LHCN-M2 (cell line): Measurements from ENCODE around the gene CTAGE9. TPM values are rescaled to one million over a fixed set of nuclear protein-coding genes. Genes with fewer than 3 reads are reported as not detected.
"Not testable (repeated sequence)": the region's sequence is repeated elsewhere in the genome, so short reads cannot be mapped to it uniquely, and the experiment has no call there.

ENCODE experiments used
- DNase-seq: peaks from one replicate; pipeline ENCODE4 v3.0.0-alpha.2; 2012; ENCODE audit warnings: low read depth
- total RNA-seq: library from RNA; depleted of rRNA; stranded (reverse); fragments of >200 nt; gene quantifications from 2 replicates; pipeline ENCODE4 v1.2.3, GENCODE V29; 2014

Gene CTAGE9
- total RNA-seq, 1 experiment from 2014 or later = not detected

DNA sequence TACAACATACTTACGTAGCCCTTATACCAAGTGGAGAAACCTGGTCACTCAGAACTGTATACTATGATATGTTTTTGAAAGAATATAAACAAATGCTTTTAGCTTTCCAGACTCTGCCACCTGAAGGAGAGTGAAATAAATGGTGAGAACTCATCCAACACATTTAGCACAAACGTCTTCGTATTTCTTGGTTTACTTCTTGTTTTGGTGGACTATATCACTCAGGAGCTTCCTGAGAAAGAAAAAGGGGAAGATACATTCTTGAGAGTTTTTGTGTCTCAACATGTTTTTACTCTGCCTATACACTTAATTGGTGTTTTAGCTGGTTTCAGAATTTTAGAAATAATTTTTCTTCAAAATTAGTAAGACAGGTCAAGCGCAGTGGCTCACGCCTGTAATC, 19.4 kb upstream of the CTAGE9 start:
- no peak for DNase-seq

DNA sequence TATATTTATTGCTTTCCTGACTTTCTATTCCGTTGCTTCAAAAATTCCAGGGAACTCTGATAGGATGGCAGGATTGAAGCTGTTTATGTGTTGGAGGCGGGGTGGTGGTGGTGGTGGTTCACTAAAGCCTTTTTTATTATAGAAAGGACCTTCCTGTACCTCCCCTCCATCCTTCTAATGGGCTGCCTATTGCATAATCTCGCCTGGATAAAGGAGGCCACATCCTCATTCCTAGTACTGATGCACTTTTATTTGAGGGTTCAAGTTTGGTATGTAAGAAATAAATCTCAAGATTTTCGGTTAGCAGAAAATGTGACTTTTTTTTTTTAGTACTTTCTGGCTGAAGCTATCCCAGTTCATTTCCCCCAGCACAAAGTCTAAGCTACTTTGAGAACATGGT, 18.7 kb upstream of the CTAGE9 start:
- DNase-seq = no peak

DNA sequence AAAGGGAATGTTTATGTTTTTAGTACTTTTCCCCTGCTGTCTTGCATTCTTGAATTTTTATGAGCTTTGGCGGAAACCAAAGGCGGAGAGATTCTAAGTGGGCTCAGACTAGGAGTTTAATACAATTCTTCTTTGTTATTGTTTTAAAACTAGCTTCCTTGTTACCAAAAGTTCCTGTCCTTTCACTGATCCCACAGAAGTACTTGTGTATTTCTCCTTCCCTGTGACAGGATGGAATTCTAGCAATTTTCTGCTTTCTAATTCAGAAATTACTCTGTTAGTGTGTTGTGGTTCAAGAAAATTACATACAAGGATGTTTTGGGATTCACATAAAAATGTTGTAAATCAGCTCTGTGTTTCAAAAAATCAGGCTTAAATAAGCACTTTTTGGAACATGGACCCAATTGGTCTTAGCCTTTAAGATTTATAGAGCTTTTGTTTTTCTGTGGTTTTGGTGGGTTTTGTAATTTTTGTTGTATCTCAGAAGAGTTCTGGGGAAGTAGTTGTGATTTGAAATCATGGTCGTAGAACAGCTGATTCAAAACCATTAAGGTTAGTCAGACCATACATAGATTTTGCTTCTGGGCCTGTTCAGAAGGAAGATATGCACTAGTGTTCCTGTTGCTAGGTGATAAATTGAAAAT, 17.6 kb upstream of the CTAGE9 start:
- peak; percentile 78 for DNase-seq

DNA sequence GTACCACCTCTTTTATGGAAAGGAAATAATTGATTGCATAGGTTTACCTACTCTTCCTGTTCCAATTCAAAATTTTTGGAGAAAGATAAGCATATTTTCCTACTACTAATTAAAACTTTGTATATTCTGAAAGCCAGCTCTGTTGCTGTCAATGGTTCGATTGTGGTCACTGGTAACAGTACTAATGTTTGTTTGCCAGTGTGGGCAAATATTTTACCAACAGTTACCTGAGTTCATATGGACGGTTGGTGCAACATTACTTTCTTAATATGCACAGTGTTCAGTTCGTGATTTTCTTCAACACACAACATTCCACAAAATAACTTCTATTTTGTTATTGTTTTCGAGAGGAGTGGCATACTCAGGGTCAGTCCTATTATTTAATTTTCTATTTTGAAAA, 17.1 kb upstream of the CTAGE9 start:
- no peak for DNase-seq

DNA sequence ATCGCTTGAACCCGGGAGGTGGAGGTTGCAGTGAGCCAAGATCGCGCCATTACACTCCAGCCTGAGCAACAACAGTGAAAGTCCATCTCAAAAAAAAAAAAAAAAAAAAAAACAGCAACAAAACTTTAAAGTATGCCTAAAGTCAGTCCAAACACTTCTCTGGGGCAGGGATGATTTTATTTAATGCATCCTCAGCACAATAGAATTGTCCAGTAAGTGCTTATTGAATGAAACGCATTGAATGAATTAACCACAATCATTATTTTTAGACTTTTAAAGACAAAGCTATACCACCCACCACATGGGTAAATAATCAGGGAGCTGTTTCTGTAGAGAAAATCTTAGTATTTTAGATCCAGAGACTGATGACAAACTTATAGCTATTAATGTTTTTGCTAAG, 16.6 kb upstream of the CTAGE9 start:
- no peak for DNase-seq

DNA sequence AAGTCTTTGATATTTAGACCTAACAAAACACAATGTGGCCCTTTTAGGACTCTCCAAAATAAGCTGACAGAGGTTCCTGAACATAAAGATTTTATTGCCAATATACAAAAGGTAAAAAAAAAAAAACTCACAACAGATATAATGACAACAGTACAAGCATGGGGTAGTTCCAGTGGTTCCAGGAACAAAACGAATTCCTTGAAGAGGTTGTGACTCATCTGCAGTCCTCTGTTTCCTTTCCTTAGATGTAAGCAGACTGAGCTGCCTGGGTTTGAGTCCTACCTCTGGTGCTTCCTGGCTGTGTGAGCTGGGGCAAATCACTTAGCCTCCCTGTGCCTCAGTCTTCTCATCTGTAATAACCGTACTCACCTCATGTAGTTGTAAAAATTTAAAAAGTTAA, 13.3 kb upstream of the CTAGE9 start:
- no peak for DNase-seq

DNA sequence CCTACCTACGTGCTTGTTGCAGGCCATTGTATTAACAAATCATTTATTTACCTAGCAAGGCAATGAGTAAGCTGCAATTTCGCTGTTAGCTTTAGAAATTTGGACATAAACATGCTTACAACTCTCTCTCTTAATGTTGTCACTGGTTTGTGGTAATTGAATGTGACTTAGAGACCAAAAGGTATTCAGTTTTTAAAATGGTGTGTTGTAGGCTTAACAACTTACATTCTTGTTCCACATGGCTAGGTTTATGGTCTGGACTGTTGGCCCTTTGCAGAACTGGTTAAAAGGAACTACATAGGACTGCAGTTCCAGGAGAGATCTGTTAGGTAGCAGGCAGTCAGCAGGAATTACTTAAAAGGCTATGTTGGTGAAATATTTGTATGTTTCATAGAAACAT, 10.3 kb upstream of the CTAGE9 start:
- no peak for DNase-seq

DNA sequence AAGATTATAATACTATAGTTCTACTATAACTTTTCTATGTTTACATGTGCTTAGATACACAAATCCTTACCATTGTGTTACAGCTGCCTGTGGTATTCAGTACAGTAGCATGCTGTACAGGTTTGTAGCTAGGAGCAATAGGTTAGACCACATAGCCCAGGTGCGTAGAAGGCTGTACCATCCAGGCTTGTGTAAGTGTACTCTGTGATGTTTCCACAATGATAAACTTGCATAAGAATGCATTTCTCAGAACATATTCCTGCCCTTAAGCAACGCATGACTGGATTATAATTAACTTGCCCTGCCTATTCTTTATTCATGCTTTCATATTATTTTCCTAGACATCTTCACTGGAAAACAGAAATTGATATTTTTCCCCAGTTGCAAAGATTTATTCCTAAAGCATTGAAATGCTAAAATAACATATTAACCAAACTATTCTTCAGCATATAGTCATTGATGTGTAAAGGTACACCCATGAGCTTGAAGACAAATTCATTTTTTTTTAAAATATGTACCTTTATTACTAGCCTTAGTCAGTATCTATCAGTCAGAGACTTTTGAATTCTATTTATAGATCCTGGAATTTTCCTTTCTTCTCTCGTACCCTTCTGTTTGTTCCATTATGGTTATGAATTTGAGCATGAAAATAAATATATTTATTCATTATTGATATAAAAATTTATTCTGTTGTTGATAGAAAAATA, 7.2 kb upstream of the CTAGE9 start:
- no peak for DNase-seq

DNA sequence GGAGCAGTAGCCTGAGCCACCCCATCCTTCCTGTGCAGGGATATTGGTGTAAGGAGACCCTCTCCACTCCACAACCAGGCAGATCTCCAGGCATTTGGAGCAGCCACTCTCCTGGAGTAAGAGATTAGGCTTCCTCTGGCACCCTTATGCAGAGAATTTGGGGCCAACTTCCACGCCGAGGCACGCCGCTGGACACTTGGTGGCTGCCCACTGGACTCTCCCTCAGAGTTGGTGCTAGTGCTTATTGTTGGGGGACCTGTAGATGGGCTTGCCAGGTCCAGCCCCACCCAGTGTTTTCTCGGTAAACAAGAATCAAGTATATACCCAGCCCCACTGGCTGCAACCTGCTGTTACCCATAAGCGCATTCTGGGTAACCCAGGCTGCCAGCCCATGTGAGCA, 4.8 kb upstream of the CTAGE9 start:
- not testable (repeated sequence) for DNase-seq

DNA sequence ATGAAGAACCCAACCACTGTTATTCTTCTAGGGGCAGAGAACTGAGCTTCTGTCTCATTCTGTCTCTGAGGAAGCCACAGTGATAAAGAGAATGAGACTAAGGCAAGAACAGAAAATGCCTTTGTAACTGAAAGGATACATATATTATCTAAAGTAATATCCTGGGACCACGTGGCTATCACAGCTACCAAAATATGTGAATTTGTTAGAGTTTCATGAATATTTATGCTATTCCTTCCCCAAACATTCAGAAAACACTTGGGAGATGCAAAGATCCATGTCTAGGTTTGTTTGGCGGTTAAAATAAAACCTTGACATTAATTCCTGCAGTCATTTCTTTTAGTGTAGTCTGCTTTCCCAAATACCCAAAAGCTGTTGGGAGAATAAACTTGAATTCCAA, 6.9 kb downstream of the CTAGE9 start:
- not testable (repeated sequence) for DNase-seq

DNA sequence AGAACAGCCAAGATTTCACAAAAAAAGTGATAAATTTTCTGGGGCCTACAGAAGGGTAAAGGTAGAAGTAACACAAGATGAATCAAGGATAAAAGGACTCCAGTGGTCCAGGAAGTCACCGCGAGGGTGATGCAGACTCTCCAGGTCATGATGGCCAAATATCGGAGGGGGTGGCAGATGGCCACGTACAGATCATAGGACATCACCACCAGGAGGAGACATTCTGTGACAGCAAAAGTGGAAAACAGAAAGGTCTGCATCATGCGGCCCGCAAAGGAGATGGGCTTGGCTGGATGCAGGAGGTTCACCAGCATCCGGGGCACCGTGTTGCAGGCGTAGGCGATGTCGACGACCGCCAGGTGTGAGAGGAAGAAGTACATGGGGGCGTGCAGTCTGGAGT, 10.0 kb downstream of the CTAGE9 start:
- not testable (repeated sequence) for DNase-seq

DNA sequence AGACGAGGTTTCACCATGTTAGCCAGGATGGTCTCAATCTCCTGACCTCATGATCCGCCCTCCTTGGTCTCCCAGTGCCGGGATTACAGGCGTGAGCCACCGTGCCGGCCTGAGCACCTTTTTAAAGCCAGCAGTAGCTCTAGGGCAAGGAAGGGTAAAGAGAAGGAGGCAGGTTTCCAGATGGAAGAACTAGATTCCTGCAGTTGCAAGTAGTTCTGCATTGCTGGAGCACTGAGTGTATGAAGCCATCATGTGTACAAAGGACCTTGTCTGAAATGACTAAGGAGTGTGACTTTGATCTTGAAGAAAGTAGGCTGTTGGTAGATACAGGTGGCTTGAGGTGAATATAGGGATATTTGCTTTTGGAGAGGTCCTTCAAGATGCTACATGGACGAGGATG, 13.9 kb downstream of the CTAGE9 start:
- DNase-seq = no peak

DNA sequence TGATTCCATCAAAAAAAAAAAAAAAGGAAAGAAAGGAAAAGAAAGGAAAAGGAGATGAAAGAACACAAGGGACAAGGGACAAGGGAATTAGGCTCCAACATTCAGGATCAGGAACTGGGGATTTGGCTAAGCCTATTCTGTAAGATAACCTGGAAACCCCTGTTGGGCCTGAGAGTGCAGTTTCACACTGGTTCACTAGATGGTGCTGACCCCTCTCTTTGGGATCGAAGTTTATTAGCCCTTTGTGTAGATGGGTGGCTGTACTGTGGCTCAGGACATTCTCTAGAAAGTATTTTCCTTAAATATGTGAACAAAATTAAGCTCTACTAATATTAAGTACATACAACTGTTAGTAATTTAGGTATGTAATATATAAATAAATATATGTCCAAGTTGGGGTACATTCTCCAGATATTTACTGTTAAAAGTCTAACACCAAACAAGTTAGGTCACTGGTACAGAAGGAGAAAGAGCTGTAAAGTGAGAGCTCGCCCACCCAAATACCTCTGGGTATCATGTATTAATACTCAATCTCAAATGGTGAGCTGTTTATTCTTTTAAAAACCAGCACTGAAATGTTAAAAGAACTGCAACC, 15.9 kb downstream of the CTAGE9 start:
- DNase-seq = peak; percentile 71

DNA sequence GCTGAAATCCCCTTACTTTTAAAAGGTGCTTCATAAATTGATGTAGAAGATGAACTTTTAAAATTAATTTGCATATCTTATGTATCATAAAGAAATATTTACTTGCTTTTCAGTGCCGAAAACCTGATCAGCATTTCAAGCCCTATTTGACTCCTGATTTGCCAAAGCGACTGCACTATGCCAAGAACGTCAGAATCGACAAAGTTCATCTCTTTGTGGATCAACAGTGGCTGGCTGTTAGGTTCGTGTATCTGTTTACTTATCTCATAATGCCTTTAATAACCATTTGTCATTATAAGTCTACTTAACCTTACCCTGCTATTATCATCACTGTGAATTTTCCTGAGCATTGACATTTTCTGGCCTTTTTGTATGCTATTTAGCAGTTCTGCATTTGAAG, 17.4 kb downstream of the CTAGE9 start:
- no peak for DNase-seq

DNA sequence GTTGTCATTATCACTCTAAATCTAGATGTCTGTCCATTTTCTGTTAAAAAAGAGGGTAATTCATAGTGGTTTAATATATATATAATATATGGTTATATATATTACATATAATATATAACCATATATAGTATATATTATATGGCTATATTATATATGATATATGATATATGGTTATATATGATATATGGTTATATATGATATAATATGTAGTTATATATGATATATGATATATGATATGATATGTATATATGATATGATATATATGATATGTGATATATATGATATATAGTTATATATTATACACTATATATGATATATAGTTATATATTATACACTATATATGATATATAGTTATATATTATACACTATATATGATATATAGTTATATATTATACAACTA, 18.2 kb downstream of the CTAGE9 start:
- DNase-seq = no peak

DNA sequence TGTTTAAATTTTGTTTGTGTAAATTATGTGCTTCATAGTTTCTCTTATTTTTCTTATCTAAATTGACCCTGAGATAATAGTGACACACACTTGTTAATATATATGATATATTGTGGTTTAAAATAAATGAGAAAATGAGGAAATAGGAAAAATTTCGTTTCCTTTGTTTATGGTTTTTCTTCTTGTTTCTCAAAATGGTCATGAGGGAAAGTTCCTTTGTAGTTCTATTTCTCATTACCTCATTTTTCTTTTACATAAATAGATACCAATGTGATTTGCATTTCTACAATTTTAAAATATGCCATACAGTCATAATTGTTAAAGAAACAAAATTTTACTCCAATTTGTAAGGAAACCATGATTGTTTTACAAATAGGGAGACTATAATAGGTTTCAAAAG, 18.8 kb downstream of the CTAGE9 start:
- DNase-seq = no peak

DNA sequence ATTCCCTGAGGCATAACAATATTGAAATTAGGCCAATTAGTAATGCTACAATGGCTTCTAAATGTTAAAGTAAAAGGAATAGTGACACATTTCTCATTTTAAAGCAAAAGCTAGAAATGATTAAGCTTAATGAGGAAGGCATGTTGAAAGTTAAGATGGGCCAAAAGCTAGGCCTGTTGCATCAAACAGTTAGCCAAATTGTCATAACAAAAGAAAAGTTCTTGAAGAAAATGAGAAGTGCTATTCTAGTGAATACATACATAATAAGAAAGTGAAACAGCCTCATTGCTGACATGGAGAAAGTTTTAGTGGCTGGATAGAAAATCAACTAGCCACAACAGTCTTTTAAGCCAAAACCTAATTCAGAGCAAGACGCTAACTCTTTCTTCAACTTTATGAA, 22.5 kb downstream of the CTAGE9 start:
- DNase-seq = no peak

DNA sequence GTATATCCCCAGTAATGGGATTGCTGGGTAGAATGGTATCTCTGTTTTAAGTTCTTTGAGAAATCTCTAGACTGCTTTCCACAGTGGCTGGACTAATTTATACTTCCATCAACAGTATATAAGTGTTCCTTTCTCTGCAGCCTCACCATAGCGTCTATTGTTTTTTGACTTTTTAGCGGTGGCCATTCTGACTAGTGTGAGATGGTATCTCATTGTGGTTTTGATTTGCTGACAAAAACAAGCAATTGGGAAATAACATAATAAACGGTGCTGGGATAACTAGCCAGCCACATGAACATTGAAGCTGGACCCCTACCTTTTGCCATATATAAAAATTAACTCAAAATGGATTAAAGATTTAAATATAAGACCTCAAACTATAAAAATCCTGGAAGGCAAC, 23.8 kb downstream of the CTAGE9 start:
- DNase-seq = peak; percentile 16

DNA sequence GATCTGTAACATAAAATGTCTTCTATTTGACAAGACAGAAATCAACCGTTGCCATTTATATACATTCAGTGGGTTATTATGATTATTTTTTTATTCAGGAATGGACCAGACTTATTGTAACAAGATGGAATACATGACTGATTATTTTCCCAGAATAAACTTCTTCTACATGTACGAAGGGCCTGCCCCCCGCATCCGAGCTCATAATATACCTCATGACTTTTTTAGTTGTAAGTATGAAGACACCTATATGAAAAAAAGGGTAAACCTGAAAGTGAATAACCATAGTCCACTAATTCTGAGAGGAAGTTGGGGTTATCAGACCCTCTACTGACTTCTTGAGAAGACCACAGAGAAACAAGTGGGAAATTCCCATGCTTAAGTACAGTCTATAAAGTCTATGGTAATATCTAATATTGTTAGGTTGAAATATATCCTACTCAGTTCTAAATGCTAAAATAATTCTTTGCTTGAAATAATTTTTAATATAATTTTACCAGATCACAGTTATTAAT, 25.5 kb downstream of the CTAGE9 start:
- no peak for DNase-seq

DNA sequence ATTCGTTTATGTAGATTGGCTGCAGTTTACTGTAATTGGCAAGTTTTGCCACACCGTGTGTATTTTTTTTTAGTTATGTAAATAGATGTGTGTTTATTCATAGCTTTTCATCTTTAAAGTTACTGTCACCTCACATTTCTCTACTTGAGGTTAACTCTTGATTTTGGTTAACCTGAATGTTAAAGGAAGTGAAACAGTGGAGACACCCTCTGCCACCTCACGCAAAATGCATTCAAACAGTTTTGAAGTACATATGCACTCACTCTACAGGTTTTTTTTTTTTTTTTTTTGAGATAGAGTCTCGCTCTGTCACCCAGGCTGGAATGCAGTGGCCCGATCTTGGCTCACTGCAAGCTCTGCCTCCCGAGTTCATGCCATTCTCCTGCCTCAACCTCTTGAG, 27.3 kb downstream of the CTAGE9 start:
- no peak for DNase-seq

DNA sequence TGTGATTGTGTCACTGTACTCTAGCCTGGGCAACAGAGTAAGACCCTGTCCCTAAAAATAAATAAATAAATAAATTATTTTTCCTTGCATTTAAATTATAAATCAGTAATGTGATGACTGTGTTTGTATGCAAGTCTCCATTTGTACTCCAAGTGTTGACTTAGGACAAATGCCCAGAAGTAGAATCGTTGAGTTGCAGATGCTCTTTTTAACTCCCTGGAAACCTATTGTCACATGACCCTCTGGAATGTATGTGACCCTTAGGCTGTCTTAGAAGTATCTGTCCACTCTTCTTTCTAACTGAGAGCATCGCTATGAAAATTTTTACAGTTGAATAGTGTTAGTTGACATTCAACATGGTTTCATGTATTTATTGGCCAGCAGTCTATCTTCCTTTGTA, 28.4 kb downstream of the CTAGE9 start:
- peak; percentile 26 for DNase-seq

DNA sequence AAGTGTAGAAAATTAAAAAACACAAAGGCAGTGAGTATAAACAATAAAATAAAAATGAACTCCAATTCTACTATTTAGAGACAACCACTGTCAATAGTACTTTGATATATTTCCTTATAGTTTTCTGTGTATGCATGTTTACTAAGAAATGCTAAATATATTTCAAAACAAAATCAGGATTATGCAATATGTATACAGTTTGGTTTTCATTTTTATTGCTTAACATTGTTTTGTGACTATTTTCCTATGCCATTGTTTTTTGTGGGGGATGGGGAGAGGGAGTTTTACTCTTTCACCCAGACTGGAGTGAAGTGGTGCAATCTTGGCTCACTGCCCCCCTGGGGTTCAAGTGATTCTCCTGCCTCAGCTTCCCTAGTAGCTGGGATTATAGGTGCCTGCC, 29.2 kb downstream of the CTAGE9 start:
- no peak for DNase-seq

DNA sequence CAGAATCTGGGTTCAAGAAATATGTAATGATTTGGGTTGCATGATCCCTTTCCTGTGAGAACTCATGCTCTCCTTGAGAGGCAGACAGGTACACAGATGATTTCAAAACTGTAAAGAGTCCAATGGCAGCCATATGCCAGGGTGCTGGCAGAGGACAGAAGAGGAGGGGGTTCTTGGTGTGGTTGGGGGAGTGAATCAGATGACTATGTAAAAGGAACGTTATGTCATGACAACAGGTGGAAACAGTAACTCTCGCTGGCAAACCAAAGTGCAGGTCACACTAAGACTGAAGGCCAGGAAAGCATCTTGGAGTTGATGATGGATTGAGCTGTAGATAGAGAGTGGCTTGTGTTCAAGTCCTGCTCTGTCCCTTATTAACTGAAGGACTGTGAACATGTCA, 29.9 kb downstream of the CTAGE9 start:
- DNase-seq = no peak
